Measurements from ENCODE around the gene GABRD. TPM values are rescaled to one million over a fixed set of nuclear protein-coding genes. Genes with fewer than 3 reads are reported as not detected.
A peak's percentile ranks its signal among the peaks of the same experiment; 100 is the strongest.

The GABRD gene, protein sequence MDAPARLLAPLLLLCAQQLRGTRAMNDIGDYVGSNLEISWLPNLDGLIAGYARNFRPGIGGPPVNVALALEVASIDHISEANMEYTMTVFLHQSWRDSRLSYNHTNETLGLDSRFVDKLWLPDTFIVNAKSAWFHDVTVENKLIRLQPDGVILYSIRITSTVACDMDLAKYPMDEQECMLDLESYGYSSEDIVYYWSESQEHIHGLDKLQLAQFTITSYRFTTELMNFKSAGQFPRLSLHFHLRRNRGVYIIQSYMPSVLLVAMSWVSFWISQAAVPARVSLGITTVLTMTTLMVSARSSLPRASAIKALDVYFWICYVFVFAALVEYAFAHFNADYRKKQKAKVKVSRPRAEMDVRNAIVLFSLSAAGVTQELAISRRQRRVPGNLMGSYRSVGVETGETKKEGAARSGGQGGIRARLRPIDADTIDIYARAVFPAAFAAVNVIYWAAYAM
- 0.63 TPM for total RNA-seq
- 1.1 TPM for polyA plus RNA-seq (ENCODE audit: insufficient read depth, low read depth, low replicate concordance)
- long read RNA-seq, donor 1, partial matches to known transcripts, result 0 of 1 reads
- long read RNA-seq, donor 1, other reads (novel, unspliced or antisense), result 0 of 1 reads
- long read RNA-seq, donor 2, result 0 reads
- long read RNA-seq, donor 3, result 0 reads
- long read RNA-seq, donor 4, result 0 reads
- long read RNA-seq, donor 5, result 0 reads
- long read RNA-seq, donor 6, result 0 reads
- long read RNA-seq, donor 7, result 0 reads
- long read RNA-seq, donor 8, result 0 reads
- long read RNA-seq, donor 9, result 0 reads
- long read RNA-seq, donor 10, result 0 reads

DNA sequence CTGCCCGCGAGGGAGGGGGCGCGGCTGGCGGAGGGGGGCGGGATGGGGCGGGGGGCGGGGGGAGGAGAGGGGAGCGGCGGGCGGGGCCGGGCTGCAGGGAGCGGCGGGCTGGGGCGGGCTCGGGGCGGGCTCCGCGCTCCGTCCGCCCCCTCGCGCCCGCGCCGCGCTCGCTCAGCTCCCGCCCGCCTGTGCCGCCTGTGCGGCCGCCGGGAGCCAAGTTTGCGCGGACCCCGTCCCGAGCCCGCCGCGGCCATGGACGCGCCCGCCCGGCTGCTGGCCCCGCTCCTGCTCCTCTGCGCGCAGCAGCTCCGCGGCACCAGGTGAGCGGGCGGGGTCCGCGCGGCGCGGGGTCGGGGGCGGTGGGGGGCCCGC lies at the start of gene GABRD:
Gene GABRD (plus strand): TSS at position 174 of the 372 bp plus-strand sequence. CDS start 79 bp downstream, at position 253.
- TF ChIP-seq, protein P1, sequence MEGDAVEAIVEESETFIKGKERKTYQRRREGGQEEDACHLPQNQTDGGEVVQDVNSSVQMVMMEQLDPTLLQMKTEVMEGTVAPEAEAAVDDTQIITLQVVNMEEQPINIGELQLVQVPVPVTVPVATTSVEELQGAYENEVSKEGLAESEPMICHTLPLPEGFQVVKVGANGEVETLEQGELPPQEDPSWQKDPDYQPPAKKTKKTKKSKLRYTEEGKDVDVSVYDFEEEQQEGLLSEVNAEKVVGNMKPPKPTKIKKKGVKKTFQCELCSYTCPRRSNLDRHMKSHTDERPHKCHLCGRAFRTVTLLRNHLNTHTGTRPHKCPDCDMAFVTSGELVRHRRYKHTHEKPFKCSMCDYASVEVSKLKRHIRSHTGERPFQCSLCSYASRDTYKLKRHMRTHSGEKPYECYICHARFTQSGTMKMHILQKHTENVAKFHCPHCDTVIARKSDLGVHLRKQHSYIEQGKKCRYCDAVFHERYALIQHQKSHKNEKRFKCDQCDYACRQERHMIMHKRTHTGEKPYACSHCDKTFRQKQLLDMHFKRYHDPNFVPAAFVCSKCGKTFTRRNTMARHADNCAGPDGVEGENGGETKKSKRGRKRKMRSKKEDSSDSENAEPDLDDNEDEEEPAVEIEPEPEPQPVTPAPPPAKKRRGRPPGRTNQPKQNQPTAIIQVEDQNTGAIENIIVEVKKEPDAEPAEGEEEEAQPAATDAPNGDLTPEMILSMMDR (IDR thresholded peaks at IDR 0.05; ENCODE audit: borderline replicate concordance, extremely low read depth, insufficient read depth), result no peak
- H3K9me3 ChIP-seq (ENCODE audit: control insufficient read depth in 2 of 3, insufficient read depth in 1 of 3, low read length in 3 of 3), result no peaks in the 10 kb centered on the region
- DNase-seq (peak in 3 of 5 donors; percentile 26 to 59 (median 36)), FAIRE-seq (no peak)
- H3K27me3 ChIP-seq (ENCODE audit: control insufficient read depth, insufficient read depth, low read length), result peaks cover 5% of the 10 kb centered on the region
- no peaks in the 10 kb centered on the region for H3K36me3 ChIP-seq (ENCODE audit: control insufficient read depth in 2 of 3, insufficient read depth in 3 of 3, low read length in 3 of 3)
- no peaks in the 10 kb centered on the region for H3K4me1 ChIP-seq (ENCODE audit: control insufficient read depth in 2 of 3, insufficient read depth in 2 of 3, low read depth in 1 of 3, low read length in 3 of 3)
- intact Hi-C loops (cut with DNase I), result no loop called here
- no peak within 1 kb of the TSS for H3K27ac ChIP-seq (ENCODE audit: low read depth in 2 of 2, low read length in 2 of 2)
- H3K4me3 ChIP-seq (ENCODE audit: low read length in 3 of 3), result no peak within 1 kb of the TSS
- no peak within 1 kb of the TSS for H3K9ac ChIP-seq (ENCODE audit: low read length in 3 of 3)

DNA sequence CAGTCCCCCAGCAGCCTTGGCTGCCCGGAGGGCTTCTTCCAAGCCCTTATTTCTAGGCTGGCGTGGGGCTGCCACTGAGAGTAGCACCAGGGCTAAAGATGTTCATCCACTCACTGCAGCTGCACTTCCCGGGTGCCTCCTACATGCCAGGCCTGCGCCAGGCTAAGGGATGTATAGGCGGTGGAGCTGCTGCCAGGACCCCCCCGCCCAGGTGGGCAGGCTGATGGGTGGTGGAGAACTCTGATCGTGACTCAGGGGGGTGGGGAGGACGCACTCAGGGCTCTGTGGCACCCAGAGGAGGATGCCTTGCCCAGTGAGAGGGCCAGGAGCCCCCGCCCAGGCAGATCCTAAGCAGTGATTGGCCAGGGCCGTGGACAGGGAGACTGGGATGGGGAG lies 49.6 kb upstream of the GABRD start:
- Histone ChIP-seq H3K9ac (ENCODE audit: low read length in 3 of 3) (no peak overlapping the region), H3K9me3 (ENCODE audit: control insufficient read depth in 2 of 3, insufficient read depth in 1 of 3, low read length in 3 of 3) (no peaks in the 10 kb centered on the region), H3K27ac (ENCODE audit: low read depth in 2 of 2, low read length in 2 of 2) (no peak overlapping the region), H3K27me3 (ENCODE audit: control insufficient read depth, insufficient read depth, low read length) (no peaks in the 10 kb centered on the region), H3K4me1 (ENCODE audit: control insufficient read depth in 2 of 3, insufficient read depth in 2 of 3, low read depth in 1 of 3, low read length in 3 of 3) (no peaks in the 10 kb centered on the region), H3K4me3 (ENCODE audit: low read length in 3 of 3) (no peak overlapping the region), H3K36me3 (ENCODE audit: control insufficient read depth in 2 of 3, insufficient read depth in 3 of 3, low read length in 3 of 3) (no peaks in the 10 kb centered on the region)
- intact Hi-C loops (cut with DNase I), result no loop called here
- DNase-seq (no peak), FAIRE-seq (no peak)
- TF ChIP-seq, protein P1 (IDR thresholded peaks at IDR 0.05; ENCODE audit: borderline replicate concordance, extremely low read depth, insufficient read depth), result no peak

DNA sequence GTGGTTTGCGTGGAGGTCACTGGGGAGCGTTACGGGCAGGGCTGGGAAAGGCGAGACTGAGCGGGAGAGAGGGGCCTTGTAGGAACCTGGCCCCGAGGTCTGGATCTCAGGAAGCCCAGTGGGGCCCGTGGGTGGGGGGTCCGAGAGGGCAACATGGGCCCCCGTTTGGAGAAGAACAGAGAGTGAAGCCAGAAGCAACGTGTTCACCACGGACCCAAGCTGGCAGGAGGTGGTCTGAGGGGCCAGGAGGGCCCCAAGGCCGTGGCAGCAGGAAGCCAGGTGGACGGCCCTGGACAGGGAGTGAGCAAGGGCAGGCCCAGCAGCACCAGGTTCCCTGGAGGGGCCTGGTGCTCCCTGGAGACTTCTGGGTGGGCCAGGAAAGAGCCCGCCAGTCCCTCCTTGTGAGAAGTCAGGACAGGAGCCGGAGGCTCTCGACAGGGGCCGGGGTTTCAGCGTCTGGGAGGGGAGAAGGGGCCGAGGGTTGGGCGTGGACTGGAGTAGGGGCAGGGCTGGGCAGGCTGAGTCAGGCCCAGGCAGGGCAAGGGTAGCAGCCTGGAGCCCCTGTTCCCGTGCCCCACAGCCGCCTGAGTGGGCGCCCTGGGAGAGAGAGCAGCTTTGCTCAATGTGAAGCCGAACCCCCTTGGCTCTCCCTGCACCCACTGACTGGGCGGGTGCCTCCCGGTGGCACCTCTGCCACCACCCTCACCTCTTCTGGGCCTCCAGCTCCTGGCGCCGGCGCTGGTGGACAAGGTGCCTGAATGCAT lies 49.0 kb upstream of the GABRD start:
- Histone ChIP-seq H3K4me1 (ENCODE audit: control insufficient read depth in 2 of 3, insufficient read depth in 2 of 3, low read depth in 1 of 3, low read length in 3 of 3) (no peaks in the 10 kb centered on the region), H3K36me3 (ENCODE audit: control insufficient read depth in 2 of 3, insufficient read depth in 3 of 3, low read length in 3 of 3) (no peaks in the 10 kb centered on the region), H3K9ac (ENCODE audit: low read length in 3 of 3) (no peak overlapping the region), H3K27me3 (ENCODE audit: control insufficient read depth, insufficient read depth, low read length) (no peaks in the 10 kb centered on the region), H3K27ac (ENCODE audit: low read depth in 2 of 2, low read length in 2 of 2) (no peak overlapping the region), H3K4me3 (ENCODE audit: low read length in 3 of 3) (no peak overlapping the region), H3K9me3 (ENCODE audit: control insufficient read depth in 2 of 3, insufficient read depth in 1 of 3, low read length in 3 of 3) (no peaks in the 10 kb centered on the region)
- TF ChIP-seq, protein P1 (IDR thresholded peaks at IDR 0.05; ENCODE audit: borderline replicate concordance, extremely low read depth, insufficient read depth), result no peak
- FAIRE-seq (no peak), DNase-seq (peak in 1 of 5 donors; percentile 69)
- intact Hi-C loops (cut with DNase I), result no loop called here
